Measurements from ENCODE around the gene CDH10. TPM values are rescaled to one million over a fixed set of nuclear protein-coding genes. Genes with fewer than 3 reads are reported as not detected.

The CDH10 gene
- total and polyA plus RNA-seq, 2 experiments from 2014 or later, result not detected

DNA sequence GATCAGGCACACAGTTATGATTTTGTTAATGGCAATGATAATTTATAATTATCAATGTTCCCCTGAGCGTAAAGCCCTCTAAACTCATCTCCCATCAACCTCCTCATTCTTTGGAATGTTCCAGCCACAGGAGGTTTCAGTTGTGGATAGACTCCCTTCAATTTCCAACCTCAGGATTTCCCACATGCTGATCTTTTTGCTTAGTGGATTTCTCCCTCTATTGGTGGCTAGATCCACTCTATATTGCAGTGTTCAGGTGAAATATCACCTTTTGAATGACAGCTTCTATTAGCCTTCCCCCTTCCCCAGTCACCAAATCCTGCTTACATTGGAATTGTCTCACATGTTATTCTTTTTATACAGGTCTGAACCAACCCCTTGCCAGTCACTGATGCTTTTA lies 113.9 kb downstream of the CDH10 start (continued):
- TF ChIP-seq, protein P1, sequence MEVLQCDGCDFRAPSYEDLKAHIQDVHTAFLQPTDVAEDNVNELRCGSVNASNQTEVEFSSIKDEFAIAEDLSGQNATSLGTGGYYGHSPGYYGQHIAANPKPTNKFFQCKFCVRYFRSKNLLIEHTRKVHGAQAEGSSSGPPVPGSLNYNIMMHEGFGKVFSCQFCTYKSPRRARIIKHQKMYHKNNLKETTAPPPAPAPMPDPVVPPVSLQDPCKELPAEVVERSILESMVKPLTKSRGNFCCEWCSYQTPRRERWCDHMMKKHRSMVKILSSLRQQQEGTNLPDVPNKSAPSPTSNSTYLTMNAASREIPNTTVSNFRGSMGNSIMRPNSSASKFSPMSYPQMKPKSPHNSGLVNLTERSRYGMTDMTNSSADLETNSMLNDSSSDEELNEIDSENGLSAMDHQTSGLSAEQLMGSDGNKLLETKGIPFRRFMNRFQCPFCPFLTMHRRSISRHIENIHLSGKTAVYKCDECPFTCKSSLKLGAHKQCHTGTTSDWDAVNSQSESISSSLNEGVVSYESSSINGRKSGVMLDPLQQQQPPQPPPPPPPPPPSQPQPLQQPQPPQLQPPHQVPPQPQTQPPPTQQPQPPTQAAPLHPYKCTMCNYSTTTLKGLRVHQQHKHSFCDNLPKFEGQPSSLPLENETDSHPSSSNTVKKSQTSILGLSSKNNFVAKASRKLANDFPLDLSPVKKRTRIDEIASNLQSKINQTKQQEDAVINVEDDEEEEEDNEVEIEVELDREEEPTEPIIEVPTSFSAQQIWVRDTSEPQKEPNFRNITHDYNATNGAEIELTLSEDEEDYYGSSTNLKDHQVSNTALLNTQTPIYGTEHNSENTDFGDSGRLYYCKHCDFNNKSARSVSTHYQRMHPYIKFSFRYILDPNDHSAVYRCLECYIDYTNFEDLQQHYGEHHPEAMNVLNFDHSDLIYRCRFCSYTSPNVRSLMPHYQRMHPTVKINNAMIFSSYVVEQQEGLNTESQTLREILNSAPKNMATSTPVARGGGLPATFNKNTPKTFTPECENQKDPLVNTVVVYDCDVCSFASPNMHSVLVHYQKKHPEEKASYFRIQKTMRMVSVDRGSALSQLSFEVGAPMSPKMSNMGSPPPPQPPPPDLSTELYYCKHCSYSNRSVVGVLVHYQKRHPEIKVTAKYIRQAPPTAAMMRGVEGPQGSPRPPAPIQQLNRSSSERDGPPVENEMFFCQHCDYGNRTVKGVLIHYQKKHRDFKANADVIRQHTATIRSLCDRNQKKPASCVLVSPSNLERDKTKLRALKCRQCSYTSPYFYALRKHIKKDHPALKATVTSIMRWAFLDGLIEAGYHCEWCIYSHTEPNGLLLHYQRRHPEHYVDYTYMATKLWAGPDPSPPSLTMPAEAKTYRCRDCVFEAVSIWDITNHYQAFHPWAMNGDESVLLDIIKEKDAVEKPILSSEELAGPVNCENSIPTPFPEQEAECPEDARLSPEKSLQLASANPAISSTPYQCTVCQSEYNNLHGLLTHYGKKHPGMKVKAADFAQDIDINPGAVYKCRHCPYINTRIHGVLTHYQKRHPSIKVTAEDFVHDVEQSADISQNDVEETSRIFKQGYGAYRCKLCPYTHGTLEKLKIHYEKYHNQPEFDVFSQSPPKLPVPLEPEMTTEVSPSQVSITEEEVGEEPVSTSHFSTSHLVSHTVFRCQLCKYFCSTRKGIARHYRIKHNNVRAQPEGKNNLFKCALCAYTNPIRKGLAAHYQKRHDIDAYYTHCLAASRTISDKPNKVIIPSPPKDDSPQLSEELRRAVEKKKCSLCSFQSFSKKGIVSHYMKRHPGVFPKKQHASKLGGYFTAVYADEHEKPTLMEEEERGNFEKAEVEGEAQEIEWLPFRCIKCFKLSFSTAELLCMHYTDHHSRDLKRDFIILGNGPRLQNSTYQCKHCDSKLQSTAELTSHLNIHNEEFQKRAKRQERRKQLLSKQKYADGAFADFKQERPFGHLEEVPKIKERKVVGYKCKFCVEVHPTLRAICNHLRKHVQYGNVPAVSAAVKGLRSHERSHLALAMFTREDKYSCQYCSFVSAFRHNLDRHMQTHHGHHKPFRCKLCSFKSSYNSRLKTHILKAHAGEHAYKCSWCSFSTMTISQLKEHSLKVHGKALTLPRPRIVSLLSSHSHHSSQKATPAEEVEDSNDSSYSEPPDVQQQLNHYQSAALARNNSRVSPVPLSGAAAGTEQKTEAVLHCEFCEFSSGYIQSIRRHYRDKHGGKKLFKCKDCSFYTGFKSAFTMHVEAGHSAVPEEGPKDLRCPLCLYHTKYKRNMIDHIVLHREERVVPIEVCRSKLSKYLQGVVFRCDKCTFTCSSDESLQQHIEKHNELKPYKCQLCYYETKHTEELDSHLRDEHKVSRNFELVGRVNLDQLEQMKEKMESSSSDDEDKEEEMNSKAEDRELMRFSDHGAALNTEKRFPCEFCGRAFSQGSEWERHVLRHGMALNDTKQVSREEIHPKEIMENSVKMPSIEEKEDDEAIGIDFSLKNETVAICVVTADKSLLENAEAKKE (CRISPR knock-in tag; IDR thresholded peaks at IDR 0.05), result no peak
- TF ChIP-seq ZNF331 (CRISPR knock-in tag; IDR thresholded peaks at IDR 0.05; ENCODE audit: low read depth), result no peak

DNA sequence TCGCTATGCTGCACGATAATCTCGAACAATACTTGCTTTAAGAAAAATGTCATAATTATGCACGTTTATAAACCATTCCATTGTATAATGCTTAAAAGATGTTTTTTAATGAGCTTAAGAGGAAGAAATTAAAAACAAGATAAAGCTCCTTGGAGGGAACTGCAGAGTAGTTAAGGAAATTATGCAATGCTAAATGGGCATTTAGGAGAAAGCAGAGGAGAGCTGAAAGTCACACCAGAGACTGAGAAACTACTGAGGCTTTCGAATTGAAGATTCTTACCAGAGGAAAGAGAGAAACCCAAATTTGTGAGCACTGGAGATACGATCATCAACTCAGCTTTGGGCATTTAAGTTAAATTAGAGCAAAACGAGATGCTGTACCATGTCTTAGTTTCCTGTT lies 119.4 kb downstream of the CDH10 start:
- Mint-ChIP-seq H3K36me3 (ENCODE audit: low read depth) (no peaks in the 10 kb centered on the region), H3K27ac (peak overlapping the region; percentile 58), H3K27me3 (ENCODE audit: insufficient read depth, low read depth, poor library complexity) (no peaks in the 10 kb centered on the region), H3K4me1 (peaks cover 17% of the 10 kb centered on the region), H3K4me3 (no peak overlapping the region), H3K9me3 (no peaks in the 10 kb centered on the region)
- Histone ChIP-seq H3K36me3 (ENCODE audit: insufficient read depth) (no peaks in the 10 kb centered on the region), H3K79me2 (replicated peaks; ENCODE audit: insufficient read depth) (no peaks in the 10 kb centered on the region), H2AFZ (no peak overlapping the region; the same call in 1 of the 2 replicates), H3K27me3 (ENCODE audit: insufficient read depth) (no peaks in the 10 kb centered on the region), H3K9me2 (ENCODE audit: insufficient read depth) (no peaks in the 10 kb centered on the region), H3K4me2 (no peak overlapping the region), H3K4me3 (no peak overlapping the region), H4K20me1 (replicated peaks; ENCODE audit: insufficient read depth) (no peaks in the 10 kb centered on the region), H3K27ac (ENCODE audit: low read depth) (no peak overlapping the region), H3K4me1 (ENCODE audit: insufficient read depth) (peaks cover 5% of the 10 kb centered on the region; the same call in 1 of the 2 replicates), H3F3A (replicated peaks; ENCODE audit: low read depth) (no peaks in the 10 kb centered on the region)
- DNase-seq (ENCODE audit: low spot score) (no peak), ATAC-seq (no peak)
- TF ChIP-seq, protein P2, sequence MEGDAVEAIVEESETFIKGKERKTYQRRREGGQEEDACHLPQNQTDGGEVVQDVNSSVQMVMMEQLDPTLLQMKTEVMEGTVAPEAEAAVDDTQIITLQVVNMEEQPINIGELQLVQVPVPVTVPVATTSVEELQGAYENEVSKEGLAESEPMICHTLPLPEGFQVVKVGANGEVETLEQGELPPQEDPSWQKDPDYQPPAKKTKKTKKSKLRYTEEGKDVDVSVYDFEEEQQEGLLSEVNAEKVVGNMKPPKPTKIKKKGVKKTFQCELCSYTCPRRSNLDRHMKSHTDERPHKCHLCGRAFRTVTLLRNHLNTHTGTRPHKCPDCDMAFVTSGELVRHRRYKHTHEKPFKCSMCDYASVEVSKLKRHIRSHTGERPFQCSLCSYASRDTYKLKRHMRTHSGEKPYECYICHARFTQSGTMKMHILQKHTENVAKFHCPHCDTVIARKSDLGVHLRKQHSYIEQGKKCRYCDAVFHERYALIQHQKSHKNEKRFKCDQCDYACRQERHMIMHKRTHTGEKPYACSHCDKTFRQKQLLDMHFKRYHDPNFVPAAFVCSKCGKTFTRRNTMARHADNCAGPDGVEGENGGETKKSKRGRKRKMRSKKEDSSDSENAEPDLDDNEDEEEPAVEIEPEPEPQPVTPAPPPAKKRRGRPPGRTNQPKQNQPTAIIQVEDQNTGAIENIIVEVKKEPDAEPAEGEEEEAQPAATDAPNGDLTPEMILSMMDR (conservative IDR thresholded peaks at IDR 0.05; ENCODE audit: low read depth in 2 of 2), result no peak
- TF ChIP-seq, protein P3, sequence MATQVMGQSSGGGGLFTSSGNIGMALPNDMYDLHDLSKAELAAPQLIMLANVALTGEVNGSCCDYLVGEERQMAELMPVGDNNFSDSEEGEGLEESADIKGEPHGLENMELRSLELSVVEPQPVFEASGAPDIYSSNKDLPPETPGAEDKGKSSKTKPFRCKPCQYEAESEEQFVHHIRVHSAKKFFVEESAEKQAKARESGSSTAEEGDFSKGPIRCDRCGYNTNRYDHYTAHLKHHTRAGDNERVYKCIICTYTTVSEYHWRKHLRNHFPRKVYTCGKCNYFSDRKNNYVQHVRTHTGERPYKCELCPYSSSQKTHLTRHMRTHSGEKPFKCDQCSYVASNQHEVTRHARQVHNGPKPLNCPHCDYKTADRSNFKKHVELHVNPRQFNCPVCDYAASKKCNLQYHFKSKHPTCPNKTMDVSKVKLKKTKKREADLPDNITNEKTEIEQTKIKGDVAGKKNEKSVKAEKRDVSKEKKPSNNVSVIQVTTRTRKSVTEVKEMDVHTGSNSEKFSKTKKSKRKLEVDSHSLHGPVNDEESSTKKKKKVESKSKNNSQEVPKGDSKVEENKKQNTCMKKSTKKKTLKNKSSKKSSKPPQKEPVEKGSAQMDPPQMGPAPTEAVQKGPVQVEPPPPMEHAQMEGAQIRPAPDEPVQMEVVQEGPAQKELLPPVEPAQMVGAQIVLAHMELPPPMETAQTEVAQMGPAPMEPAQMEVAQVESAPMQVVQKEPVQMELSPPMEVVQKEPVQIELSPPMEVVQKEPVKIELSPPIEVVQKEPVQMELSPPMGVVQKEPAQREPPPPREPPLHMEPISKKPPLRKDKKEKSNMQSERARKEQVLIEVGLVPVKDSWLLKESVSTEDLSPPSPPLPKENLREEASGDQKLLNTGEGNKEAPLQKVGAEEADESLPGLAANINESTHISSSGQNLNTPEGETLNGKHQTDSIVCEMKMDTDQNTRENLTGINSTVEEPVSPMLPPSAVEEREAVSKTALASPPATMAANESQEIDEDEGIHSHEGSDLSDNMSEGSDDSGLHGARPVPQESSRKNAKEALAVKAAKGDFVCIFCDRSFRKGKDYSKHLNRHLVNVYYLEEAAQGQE (IDR thresholded peaks at IDR 0.05; ENCODE audit: unreplicated experiment), result no peak
- TF ChIP-seq NANOG (IDR thresholded peaks at IDR 0.05; ENCODE audit: borderline replicate concordance) (no peak), STAT1 (IDR thresholded peaks at IDR 0.05; ENCODE audit: unreplicated experiment) (no peak), EZH2phosphoT487 (IDR thresholded peaks at IDR 0.05; ENCODE audit: unreplicated experiment) (no peak), ZNF331 (CRISPR knock-in tag; IDR thresholded peaks at IDR 0.05; ENCODE audit: low read depth) (no peak)
- TF ChIP-seq, protein P4, sequence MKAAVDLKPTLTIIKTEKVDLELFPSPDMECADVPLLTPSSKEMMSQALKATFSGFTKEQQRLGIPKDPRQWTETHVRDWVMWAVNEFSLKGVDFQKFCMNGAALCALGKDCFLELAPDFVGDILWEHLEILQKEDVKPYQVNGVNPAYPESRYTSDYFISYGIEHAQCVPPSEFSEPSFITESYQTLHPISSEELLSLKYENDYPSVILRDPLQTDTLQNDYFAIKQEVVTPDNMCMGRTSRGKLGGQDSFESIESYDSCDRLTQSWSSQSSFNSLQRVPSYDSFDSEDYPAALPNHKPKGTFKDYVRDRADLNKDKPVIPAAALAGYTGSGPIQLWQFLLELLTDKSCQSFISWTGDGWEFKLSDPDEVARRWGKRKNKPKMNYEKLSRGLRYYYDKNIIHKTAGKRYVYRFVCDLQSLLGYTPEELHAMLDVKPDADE (IDR thresholded peaks at IDR 0.05), result no peak
